ENCODE results near the gene PTGS2. TPM values are rescaled to one million over a fixed set of nuclear protein-coding genes. Genes with fewer than 3 reads are reported as not detected.
"Not testable (repeated sequence)": the region's sequence is repeated elsewhere in the genome, so short reads cannot be mapped to it uniquely, and the experiment has no call there.

Gene PTGS2
- polyA plus RNA-seq, 3 donors: 39.2 to 159 (median 113) TPM

DNA sequence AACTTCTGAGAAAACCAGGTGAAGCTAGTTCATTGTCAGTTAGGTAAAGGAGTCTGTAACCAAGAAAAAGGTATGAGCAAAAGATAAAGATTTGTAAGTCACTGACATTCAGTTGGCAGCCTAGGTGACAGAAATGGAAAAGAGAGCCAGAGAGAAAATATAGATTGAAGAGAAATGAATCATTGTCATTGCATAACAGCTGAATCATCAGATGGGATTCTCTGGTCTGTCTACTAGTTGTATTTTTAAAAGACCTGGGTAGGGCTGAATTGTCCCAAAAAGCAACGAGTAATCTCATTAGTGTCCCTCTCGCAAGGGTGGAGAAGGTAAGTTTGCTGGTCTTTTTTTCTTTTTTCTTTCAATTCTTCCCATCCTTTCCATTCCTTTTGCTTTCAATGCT is 36.6 kb downstream of the PTGS2 start:
- peak; percentile 67 to 93 (median 87) for DNase-seq
- Mint-ChIP-seq H3K4me3 (peak overlapping the region in 1 of 2 donors; percentile 13), H3K9me3 (peaks cover 0 to 2% (median 0%) of the 10 kb centered on the region in 7 donors), H3K36me3 (no peaks in the 10 kb centered on the region), H3K27ac (peak overlapping the region in 5 of 7 donors; percentile 1 to 75 (median 26)), H3K4me1 (peaks cover 11% of the 10 kb centered on the region), H3K27me3 (ENCODE audit: low read depth in 3 of 3) (peaks cover 0 to 1% (median 0%) of the 10 kb centered on the region in 3 donors)
- H3K4me2 ChIP-seq (replicated peaks; ENCODE audit: extremely low read depth, low read length, poor library complexity, severe bottlenecking): no peak overlapping the region
- WGBS (ENCODE audit: insufficient coverage): no CpG with 5 or more reads among the region's 2 CpGs
- no peaks in the 10 kb centered on the region for H3K27me3 ChIP-seq (ENCODE audit: control insufficient read depth in 2 of 2, insufficient read depth in 2 of 2, low read length in 2 of 2)
- H3K79me2 ChIP-seq (ENCODE audit: insufficient read depth, low read length): no peaks in the 10 kb centered on the region
- intact Hi-C loops (cut with micrococcal nuclease): no loop called here
- no peaks in the 10 kb centered on the region for H3K9me3 ChIP-seq (replicated peaks in 1 of 2; ENCODE audit: control insufficient read depth in 1 of 2, insufficient read depth in 1 of 2, low read length in 2 of 2)
- H4K20me1 ChIP-seq (ENCODE audit: insufficient read depth, low read length): no peaks in the 10 kb centered on the region
- H3K27ac ChIP-seq (ENCODE audit: low read depth in 1 of 2, low read length in 2 of 2): peak overlapping the region in 1 of 2 donors; percentile 13
- H3K36me3 ChIP-seq (replicated peaks in 1 of 2; ENCODE audit: control insufficient read depth in 1 of 2, insufficient read depth in 2 of 2, low read length in 2 of 2): no peaks in the 10 kb centered on the region
- no peak overlapping the region for H3K4me3 ChIP-seq (replicated peaks in 1 of 3; ENCODE audit: low read depth in 2 of 3, low read length in 3 of 3)
- no peak for TF ChIP-seq CTCF (IDR thresholded peaks at IDR 0.05)
- H3K4me1 ChIP-seq (ENCODE audit: control insufficient read depth in 1 of 2, insufficient read depth in 2 of 2, low read length in 2 of 2): peaks cover 11 to 13% of the 10 kb centered on the region in 2 donors
- no peak overlapping the region for H2AFZ ChIP-seq (ENCODE audit: insufficient read depth, low read depth, low read length, poor library complexity, severe bottlenecking)
- no peak overlapping the region for H3K9ac ChIP-seq (ENCODE audit: insufficient read depth, low read length, poor library complexity, severe bottlenecking)

DNA sequence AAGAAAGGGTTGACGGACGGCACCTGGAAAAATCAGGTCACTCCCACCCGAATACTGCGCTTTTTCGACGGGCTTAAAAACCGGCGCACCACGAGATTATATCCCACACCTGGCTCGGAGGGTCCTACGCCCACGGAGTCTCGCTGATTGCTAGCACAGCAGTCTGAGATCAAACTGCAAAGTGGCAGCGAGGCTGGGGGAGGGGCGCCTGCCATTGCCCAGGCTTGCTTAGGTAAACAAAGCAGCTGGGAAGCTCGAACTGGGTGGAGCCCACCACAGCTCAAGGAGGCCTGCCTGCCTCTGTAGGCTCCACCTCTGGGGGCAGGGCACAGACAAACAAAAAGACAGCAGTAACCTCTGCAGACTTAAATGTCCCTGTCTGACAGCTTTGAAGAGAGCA is 42.7 kb downstream of the PTGS2 start:
- intact Hi-C loops (cut with micrococcal nuclease); H3K27me3 ChIP-seq (ENCODE audit: control insufficient read depth in 2 of 2, insufficient read depth in 2 of 2, low read length in 2 of 2); H3K4me2 ChIP-seq (replicated peaks; ENCODE audit: extremely low read depth, low read length, poor library complexity, severe bottlenecking); DNase-seq; H3K9me3 ChIP-seq (replicated peaks in 1 of 2; ENCODE audit: control insufficient read depth in 1 of 2, insufficient read depth in 1 of 2, low read length in 2 of 2); H3K9ac ChIP-seq (ENCODE audit: insufficient read depth, low read length, poor library complexity, severe bottlenecking); H3K4me3 ChIP-seq (replicated peaks in 1 of 3; ENCODE audit: low read depth in 2 of 3, low read length in 3 of 3); H3K4me1 Mint-ChIP-seq; H2AFZ ChIP-seq (ENCODE audit: insufficient read depth, low read depth, low read length, poor library complexity, severe bottlenecking); H3K36me3 ChIP-seq (replicated peaks in 1 of 2; ENCODE audit: control insufficient read depth in 1 of 2, insufficient read depth in 2 of 2, low read length in 2 of 2); H3K27ac ChIP-seq (ENCODE audit: low read depth in 1 of 2, low read length in 2 of 2); H3K36me3 Mint-ChIP-seq; H3K4me3 Mint-ChIP-seq; H4K20me1 ChIP-seq (ENCODE audit: insufficient read depth, low read length); H3K9me3 Mint-ChIP-seq; H3K27ac Mint-ChIP-seq; H3K79me2 ChIP-seq (ENCODE audit: insufficient read depth, low read length); H3K27me3 Mint-ChIP-seq (ENCODE audit: low read depth in 3 of 3): not testable (repeated sequence)
- no CpG with 5 or more reads among the region's 16 CpGs for WGBS (ENCODE audit: insufficient coverage)
- peaks cover 14% of the 10 kb centered on the region in 2 donors for H3K4me1 ChIP-seq (ENCODE audit: control insufficient read depth in 1 of 2, insufficient read depth in 2 of 2, low read length in 2 of 2)

Measured in CD14-positive monocyte (primary cell).